GM12878 (cell line): ENCODE data around the gene CDH4.

Experiments used
- CBX5 ChIP-seq: sonication (generic); IDR thresholded peaks from 2 replicates; pipeline ENCODE4 v1.6.1; 2016; ENCODE audit warnings: low read depth, moderate library complexity, mild to moderate bottlenecking, inconsistent platforms
- CTCF ChIP-seq, 3 experiments: IDR thresholded peaks in 2 of 3; conservative IDR thresholded peaks in 1 of 3; 2 replicates each; pipeline ENCODE4 v1.5.1; 2011; ENCODE audit warnings: low read depth in 3 of 3, low read length in 3 of 3, mild to moderate bottlenecking in 3 of 3, control low read depth in 2 of 3, moderate library complexity in 2 of 3, inconsistent platforms in 1 of 3, mixed read lengths in 1 of 3; ENCODE audit not compliant: control insufficient read depth in 2 of 3, insufficient read depth in 1 of 3; ENCODE audit errors: extremely low read depth in 1 of 3
- YY1 ChIP-seq: IDR thresholded peaks from 2 replicates; pipeline ENCODE4 v1.6.1; 2011; ENCODE audit warnings: low read depth, mild to moderate bottlenecking, low read length
- TF ChIP-seq, protein P1 (sequence below): IDR thresholded peaks from 2 replicates; pipeline ENCODE4 v1.6.1; 2012; ENCODE audit warnings: mild to moderate bottlenecking, low read depth, low read length

GRCh38 chr20:61620174-61620573, 368.1 kb downstream of the CDH4 start:
- TF ChIP-seq CTCF (IDR thresholded peaks at IDR 0.05 in 2 of 3, conservative IDR thresholded peaks at IDR 0.05 in 1 of 3; ENCODE audit: control insufficient read depth in 2 of 3, extremely low read depth in 1 of 3, insufficient read depth in 1 of 3, low read depth in 3 of 3, low read length in 3 of 3) (no peak), CBX5 (no peak), YY1 (no peak)
- TF ChIP-seq, protein P1, sequence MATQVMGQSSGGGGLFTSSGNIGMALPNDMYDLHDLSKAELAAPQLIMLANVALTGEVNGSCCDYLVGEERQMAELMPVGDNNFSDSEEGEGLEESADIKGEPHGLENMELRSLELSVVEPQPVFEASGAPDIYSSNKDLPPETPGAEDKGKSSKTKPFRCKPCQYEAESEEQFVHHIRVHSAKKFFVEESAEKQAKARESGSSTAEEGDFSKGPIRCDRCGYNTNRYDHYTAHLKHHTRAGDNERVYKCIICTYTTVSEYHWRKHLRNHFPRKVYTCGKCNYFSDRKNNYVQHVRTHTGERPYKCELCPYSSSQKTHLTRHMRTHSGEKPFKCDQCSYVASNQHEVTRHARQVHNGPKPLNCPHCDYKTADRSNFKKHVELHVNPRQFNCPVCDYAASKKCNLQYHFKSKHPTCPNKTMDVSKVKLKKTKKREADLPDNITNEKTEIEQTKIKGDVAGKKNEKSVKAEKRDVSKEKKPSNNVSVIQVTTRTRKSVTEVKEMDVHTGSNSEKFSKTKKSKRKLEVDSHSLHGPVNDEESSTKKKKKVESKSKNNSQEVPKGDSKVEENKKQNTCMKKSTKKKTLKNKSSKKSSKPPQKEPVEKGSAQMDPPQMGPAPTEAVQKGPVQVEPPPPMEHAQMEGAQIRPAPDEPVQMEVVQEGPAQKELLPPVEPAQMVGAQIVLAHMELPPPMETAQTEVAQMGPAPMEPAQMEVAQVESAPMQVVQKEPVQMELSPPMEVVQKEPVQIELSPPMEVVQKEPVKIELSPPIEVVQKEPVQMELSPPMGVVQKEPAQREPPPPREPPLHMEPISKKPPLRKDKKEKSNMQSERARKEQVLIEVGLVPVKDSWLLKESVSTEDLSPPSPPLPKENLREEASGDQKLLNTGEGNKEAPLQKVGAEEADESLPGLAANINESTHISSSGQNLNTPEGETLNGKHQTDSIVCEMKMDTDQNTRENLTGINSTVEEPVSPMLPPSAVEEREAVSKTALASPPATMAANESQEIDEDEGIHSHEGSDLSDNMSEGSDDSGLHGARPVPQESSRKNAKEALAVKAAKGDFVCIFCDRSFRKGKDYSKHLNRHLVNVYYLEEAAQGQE, result no peak
